HG02623 (cell line): Measurements from ENCODE around the gene NCOA1.

Source experiments
- ATAC-seq: cut with Tn5 transposase; IDR thresholded peaks from one replicate; pipeline ENCODE4 v1.9.1; 2021; ENCODE audit warnings: moderate library complexity; ENCODE audit not compliant: unreplicated experiment

The NCOA1 gene

GRCh38 chr2:24621779-24622538 is 130.9 kb downstream of the NCOA1 start:
- no peak for ATAC-seq

- ATAC-seq = no peak
Measured at GRCh38 chr2:24623535-24623934, 132.5 kb downstream of the NCOA1 start.

- no peak for ATAC-seq
Measured at GRCh38 chr2:24625728-24626127, 134.7 kb downstream of the NCOA1 start.

GRCh38 chr2:24626131-24626530 is 135.1 kb downstream of the NCOA1 start:
- ATAC-seq = no peak

GRCh38 chr2:24628746-24629145 is 137.7 kb downstream of the NCOA1 start:
- ATAC-seq = no peak

GRCh38 chr2:24632172-24632571 is 141.1 kb downstream of the NCOA1 start:
- ATAC-seq = no peak

GRCh38 chr2:24635181-24635580 is 144.1 kb downstream of the NCOA1 start:
- ATAC-seq = no peak

GRCh38 chr2:24638568-24638967 is 147.5 kb downstream of the NCOA1 start:
- no peak for ATAC-seq

- no peak for ATAC-seq
Measured at GRCh38 chr2:24642351-24642750, 151.3 kb downstream of the NCOA1 start.

- ATAC-seq = no peak
Measured at GRCh38 chr2:24643051-24643450, 152.0 kb downstream of the NCOA1 start.

GRCh38 chr2:24644032-24644431 is 153.0 kb downstream of the NCOA1 start:
- ATAC-seq = no peak

- ATAC-seq = no peak
Measured at GRCh38 chr2:24650997-24651642, 160.1 kb downstream of the NCOA1 start.

- ATAC-seq = no peak
Measured at GRCh38 chr2:24651643-24652003, 160.6 kb downstream of the NCOA1 start.

GRCh38 chr2:24652265-24653182 is 161.5 kb downstream of the NCOA1 start:
- no peak for ATAC-seq

GRCh38 chr2:24657818-24658217 is 166.8 kb downstream of the NCOA1 start:
- no peak for ATAC-seq

- no peak for ATAC-seq
Measured at GRCh38 chr2:24658531-24659202, 167.6 kb downstream of the NCOA1 start.

GRCh38 chr2:24659862-24660261 is 168.8 kb downstream of the NCOA1 start:
- ATAC-seq = no peak

GRCh38 chr2:24667542-24667941 is 176.5 kb downstream of the NCOA1 start:
- ATAC-seq = no peak

- no peak for ATAC-seq
Measured at GRCh38 chr2:24671230-24671629, 180.2 kb downstream of the NCOA1 start.

- no peak for ATAC-seq
Measured at GRCh38 chr2:24672589-24672988, 181.5 kb downstream of the NCOA1 start.

- no peak for ATAC-seq
Measured at GRCh38 chr2:24675338-24675737, 184.3 kb downstream of the NCOA1 start.
